HG03558 (cell line): ENCODE measurements around the gene LBX2.
A peak's percentile ranks its signal among the peaks of the same experiment; 100 is the strongest.
"Not testable (repeated sequence)": the region's sequence is repeated elsewhere in the genome, so short reads cannot be mapped to it uniquely, and the experiment has no call there.

Experiments used
- ATAC-seq: cut with Tn5 transposase; IDR thresholded peaks from one replicate; pipeline ENCODE4 v1.9.1; 2021; ENCODE audit warnings: moderate number of reproducible peaks; ENCODE audit not compliant: unreplicated experiment; ENCODE audit errors: extremely low read depth

The LBX2 gene

DNA sequence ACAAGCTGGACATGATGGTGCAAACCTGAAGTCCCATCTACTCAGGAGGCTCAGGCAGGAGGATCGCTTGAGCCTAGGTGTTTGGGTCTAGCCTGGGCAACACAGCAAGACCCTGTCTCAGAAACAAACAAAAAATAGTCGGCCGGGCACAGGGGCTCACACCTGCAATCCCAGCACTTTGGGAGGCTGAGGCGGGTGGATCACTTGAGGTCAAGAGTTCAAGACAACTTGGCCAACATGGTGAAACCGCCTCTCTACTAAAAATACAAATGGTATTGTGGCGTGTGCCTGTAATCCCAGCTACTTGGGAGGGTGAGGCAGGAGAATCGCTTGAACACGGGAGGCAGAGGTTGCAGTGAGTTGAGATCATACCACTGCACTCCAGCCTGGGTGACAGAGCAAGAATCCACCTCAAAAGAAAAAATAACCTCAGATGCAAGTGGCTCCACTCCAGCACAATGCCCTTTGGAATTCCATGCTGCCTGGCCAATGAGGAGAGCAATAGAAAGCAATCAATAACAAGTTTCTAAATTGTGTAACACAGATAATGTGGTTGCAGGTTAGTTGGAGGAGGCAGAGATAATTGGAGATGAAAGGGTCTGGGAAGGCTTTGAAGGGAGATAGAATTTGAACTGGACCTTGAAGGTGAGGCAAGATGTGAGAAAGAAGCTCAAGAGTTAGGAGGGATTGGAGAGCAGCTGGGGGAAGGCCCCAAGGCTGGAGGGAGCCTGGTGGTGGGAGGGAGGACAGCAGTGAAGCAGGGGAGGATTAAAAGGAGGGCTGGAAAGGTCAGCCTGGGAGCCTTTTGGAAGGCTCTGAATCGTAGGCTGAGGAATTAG, 10.5 kb downstream of the LBX2 start:
- no peak for ATAC-seq

DNA sequence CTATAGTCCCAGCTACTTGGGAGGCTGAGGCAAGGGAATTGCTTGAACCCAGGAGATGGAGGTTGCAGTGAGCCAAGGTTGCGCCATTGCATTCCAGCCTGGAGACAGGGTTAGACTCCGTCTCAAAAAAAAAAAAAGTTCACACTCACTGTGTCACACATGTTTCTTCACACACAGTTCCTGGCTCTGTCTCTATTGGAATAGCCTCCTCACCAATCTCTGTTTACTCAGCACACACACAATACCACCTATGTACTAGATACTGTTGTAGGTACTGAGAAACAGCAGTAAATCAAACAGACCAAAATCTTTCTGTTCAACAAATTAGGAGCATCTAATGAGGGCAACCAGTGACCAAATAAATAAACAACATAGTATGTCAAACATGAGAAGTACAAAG, 13.3 kb downstream of the LBX2 start:
- ATAC-seq, result no peak

DNA sequence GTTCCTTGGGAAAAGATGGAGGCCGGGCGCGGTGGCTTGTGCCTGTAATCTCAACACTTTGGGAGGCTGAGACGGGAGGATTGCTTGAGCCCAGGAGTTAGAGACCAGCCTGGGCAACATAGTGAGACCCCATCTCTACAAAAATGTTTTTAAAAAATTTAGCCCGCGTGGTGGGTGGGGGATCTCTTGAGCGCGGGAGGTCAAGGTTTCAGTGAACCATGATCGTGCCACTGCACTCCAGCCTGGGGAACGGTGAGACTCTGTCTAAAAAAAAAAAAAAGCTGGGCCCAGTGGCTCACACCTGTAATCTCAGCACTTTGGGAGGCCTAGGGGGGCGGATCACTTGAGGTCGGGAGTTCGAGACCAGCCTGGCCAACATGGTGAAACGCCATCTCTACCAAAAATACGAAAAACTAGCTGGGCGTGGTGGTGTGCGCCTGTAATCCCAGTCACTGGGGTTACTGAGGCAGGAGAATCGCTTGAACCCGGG, 15.7 kb downstream of the LBX2 start:
- ATAC-seq, result not testable (repeated sequence)

DNA sequence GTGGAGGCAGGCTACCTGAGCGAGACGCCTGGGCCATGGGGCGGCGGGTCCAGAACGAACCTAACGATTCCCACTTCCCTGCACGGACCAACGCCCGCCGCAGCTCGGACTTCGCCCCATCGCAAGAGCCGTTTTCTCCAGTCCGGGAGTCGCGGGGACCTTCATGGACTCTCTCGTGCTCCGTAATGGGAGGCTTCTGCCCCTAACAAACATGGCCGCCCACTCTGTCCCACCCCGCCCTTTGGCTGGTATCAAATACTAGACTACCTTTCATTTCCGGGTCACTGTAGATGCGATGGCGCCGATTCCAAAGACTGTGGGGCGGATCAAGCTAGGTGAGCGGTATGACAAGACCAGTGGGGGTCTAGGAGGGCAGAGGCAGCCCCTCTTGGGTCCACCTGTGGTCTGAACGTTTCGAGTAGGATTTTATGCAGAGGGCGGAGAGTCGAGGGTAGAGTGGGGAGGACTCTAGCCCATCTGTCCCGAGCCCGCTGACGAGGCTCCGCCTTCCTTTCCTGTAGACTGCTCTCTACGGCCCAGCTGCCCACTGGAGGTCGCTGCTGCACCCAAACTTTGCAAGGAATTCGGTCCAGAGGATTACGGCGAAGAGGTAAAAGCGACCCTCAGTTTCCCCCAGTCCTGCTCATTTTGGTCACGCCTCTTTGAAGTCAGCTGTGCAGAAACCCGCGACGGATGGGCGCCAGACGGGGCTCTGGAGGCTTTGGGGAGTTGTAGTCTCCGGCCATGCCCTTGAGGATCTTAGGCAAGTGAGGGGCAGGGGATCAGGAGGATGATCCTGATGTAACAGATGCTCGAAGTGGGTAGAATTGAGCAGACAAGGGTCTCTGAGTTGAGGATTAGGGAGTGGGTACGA, 16.4 kb downstream of the LBX2 start, which contains the start of the genes CCDC142 and TTC31:
CCDC142 (minus strand) TSS at position 198 of the 874 bp plus-strand sequence; CDS start at position 37, 161 bp downstream.
TTC31 (plus strand) TSS at position 281 of the 874 bp plus-strand sequence; CDS start at position 296, 15 bp downstream.
- peak; percentile 56 for ATAC-seq

DNA sequence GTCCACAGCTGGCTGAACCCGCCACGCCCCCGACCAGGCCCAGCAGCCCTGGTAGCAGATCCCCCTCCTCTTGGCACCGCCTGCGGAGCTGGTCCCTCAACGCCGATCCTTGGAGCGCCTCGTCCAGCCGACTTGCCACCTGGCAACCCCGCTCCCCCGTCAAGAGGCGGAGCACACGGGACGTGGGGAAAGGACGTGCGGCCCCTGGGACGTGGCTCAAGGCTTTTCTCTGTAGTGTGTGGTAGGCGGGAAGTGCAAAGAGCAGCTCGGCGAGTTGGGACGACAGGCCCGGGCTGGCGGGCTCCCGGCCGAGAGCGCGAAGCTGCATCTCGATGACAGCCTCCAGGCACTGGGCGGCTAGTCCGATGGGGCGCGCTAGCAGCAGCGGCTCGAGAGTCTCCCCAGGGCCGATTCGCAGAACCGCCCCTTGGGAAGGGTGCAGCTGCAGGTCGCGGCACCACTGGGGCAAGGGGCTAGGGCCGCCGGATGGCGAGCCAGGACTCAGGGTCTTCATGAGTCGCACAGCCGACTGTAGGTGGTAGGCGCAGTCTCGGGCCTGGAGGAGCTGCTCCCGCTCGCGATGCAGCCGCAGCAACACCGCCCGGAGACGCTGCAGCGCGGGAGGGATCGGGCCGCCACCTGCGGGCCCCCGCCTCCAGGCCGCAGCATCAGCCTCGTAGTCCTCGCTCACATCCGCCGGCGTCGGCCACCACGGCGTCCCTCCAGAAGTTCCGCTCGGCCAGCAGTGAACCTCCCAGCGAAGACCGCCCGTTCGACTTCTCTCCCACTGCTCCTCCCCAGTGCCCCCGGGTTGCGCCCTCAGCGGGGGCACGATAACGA, 17.2 kb downstream of the LBX2 start:
- ATAC-seq, result peak; percentile 23

DNA sequence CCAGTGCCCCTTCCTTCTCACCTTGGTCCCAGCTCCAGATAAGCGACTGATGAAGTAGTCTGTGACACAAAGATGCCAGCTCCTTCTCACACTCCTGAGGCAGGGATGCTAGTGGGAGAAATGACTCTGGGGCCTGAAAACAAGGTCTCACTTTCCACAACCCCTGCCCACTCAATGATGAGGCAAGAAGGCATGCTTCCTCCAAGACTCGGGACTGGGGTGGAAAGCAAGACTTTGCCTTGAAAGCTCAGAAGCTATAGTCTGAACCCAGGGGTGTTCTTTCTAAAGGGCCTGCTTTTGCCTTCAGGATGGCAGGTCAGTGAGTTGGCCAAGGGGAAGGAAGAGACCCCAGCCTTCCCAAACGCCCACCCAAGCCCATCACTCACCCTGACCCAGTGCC, 18.0 kb downstream of the LBX2 start:
- ATAC-seq, result no peak

DNA sequence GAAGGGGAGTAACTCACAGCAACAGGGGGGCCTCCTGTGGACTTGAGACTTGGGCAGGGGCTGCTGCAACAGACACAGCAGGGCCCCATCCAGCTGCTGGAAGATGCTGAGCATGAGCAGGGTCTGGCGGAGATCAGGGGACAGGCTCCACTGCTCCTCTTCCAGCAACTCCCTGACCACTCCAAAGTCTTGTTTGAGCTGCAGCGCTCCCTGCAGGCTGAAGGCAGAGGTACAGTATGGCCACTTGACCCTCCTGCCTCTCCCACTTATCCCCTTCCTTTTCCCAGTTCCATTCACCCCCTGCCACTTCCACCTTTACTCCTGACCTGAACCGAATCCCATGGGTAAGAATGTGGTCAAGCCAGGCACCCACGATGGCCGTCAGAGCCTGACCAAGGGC, 24.5 kb downstream of the LBX2 start:
- no peak for ATAC-seq

DNA sequence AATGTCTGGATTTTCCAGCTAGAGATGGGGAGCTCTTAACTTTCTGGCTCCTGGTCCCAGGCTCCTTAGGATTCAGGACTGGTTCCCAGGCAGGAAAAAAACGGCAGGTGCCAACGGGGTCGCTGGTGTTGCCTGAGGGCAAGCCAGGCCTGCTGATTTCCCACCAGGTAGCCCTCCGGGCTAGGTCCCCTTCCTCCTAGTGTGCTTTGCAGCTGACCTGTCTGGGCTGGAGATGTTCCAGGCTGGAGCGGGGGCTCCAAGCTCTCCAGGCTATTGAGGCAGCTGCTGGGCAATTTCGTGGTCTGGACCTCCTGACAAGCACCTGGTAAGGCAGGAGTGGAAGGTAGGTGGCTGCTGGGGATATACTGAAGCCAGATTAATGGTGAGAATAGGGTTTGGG, 24.9 kb downstream of the LBX2 start:
- ATAC-seq, result no peak

DNA sequence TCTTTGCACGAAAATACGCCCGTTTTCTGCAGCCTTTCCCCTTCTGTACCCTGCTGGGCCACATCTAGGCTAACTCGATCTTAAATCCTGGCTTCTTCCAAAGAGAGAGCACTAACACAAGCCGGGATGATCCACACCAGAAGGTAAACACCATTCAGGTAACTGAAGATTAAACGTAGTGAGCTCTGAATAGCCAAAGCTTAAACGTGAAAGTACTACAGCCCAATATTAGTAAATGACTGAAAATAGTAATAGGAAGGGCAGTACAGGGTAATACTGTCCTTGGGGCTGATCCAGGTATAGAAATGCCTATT, 26.5 kb downstream of the LBX2 start:
- ATAC-seq, result no peak

DNA sequence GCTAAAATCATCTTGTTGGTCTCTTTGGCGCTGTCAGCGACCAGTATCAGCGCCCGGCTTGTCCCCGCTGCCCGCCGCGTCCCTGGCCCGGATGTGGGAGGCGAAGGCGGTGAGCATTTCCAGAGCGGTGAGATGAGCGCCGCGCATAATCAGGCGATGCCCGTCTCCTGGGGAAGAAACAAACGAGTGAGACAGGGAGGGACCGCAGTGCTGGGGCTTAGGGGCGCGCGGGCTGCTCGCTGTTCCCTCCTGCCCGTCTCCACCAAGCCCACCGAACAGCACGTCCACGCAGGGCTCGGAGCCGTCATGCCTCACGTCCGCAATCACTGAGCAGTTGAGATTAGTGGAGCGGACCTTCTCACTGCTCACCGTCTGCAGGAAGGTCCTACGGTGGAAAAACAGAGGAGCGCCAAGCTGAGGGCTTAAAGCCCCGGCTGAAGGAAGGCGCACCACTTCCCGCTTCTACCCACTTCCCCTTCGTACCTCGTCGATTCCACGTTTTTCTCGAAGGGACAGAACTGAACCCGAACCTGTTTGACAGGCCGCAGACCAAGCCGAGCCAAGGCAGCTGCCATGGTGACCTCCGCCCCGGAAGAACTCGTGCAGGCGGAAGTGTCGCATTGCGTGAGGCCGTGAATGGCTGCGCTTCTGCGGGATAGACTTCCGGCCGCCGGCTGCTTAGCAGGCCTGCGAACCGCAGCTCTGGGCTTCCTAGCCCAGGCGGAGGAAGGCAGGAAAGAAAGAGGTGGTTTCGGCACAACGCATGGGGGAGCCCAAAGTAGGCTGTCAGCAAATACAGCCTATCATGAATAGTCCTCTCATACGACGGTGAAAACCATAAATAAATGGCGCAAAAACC, 27.1 kb downstream of the LBX2 start, which contains the start of gene MRPL53:
MRPL53 (minus strand) TSS at position 595 of the 859 bp plus-strand sequence; CDS start at position 575, 20 bp downstream.
- ATAC-seq, result peak; percentile 57

DNA sequence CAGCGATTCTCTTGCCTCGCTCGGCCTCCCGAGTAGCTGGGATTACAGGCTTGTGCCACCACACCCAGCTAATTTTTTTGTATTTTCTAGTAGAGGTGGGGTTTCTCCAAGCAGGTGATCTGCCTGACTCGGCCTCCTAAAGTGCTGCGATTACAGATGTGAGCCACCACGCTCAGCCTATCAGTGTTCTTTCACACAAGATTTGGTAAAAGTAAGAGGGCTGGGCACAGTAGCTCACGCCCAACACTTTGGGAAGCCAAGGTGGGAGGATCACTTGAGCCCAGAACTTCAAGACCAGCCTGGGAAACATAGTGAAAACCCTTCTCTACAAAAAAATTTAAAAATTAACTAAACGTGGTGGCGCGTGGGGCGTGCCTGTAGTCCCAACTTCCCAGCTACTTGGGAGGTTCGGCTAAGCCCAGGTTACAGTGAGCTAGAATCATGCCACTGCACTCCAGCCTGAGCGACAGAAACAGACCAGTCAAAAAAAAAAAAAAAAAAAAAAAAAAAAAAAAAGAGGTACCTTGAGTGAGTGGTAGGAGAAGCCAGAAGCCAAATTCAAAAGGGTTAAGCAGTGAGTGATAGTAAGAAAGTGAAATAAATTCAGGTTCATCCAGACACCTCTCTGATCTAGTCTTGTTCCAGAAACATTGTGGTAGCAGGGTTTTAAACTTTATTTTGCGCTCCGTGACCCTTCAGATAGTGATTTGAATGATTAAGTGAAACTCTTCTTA, 27.9 kb downstream of the LBX2 start:
- ATAC-seq, result no peak

DNA sequence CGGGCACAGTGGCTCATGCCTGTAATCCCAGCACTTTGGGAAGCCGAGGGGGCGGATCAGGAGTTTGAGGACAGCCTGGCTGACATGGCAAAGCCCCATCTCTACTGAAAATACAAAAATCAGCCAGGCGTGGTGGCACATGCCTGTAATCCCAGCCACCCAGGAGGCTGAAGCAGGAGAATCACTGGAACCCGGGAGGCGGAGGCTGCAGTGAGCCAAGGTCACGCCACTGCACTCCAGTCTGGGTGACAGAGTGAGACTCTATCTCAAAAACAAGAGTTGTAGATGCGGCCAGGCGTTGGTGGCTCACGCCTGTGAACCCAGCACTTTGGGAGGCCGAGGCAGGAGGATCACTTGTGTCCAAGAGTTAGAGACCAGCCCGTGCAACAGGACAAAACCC, 28.7 kb downstream of the LBX2 start:
- ATAC-seq, result not testable (repeated sequence)

DNA sequence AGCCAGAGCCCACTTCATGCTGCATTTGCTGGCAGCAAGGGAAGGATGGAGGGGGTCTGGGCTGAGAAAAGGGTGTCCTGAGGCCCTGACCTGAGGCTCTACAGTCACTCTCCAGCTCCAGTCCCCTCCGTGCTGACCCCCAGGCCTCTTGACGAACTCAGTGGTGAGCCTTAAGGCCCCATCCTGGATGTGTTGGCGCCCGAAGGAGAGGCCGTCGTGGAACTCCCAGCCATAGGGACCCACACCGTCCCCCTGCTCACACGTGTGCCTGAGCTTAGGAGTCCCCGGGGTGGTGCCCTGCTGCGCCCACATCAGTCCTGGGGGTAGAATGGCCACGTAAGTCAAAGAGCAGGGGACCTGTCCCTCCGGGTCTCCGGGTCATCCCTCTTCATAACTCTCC, 35.0 kb downstream of the LBX2 start:
- ATAC-seq, result no peak

DNA sequence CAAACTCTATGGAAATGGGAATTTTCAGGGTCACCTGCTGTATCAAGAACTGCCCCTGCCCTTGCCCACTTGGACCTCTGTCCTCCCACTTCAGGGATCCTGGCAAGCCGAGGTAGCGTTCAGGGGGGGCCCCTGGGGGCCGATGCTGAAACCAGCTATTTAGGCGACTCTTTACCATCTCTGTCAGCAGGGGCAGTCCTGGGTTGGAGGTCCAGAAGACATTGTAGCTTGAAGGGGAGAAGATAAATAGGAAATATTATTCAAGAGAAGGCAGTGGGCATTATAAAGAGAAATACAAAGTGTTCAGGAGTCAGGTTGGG, 36.7 kb downstream of the LBX2 start:
- no peak for ATAC-seq

DNA sequence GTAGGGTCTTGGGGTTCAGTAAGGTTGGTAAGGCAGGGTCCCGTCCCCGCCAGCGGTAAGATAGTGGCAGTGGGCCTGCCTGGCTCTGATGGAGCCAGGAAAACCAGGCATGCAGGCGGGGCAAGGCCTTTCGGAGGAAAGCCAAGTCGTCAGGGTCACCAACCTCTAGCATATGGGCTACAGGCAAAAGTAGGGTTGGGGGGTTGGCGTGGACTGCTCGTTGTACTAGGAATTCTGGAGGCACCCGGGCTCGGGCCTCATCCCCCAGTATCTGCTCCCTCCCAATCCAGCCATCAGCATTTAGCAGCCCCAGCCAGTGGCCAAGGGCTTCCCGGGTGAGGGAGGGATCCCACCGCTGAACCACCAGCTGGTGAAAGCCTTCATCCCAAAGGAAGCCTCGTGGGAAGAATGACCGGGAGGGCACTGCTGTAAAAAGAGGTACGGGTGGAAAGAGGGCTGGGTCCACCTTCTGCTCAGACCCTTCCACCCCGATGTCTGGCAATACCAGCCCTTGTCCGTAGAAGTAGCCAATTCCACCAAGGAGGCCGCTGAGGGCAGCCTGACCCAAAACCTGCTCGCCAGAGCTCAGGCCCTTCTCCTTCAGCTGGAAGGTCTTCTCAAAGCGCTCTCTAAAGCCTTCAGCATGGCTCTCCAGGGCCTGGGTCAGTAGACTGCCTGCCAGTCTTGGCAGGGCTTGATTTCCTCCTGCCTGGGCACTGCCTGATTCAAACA, 37.2 kb downstream of the LBX2 start:
- ATAC-seq, result no peak

DNA sequence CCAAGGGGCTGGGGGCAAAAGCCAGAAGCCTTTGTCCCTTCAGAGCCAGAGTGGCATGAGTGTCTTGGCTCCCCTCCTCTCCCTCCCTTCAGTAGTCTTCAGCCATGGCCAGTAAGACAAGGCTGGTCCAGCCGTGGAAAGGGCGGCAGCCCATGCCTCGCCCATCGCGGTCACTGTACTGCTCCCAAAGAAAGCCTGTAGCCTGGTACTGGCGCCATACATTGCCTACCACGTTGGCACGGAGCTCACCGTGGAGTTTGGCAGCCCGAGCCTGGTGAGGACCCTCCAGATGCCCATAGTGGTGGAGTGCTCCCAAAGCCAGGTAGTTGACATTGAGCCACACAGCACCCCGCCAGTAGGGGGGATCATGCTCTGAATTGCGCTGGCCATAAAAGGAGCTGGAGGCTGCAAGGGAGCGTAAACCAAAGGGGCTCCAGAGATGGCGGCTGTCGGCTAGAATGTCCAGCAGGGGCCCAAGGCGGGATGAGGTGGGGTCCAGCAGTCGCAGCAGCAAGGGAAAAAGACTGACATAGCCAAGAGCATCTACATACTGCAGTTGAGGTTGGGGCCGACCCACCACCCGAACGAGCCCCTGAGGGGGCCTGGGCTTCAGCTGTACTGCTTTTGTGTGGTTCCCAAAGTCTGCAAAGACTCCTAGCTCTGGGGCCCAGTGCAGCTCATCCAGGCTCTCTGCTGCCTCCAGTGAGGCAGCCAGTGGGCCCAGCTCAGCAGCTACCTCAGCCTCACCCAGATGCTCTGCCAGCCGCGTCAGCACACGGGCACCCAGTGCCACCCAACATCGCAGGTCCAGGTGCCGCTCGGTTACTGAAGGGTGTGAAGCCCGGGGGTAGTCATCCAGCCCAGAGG, 38.0 kb downstream of the LBX2 start:
- no peak for ATAC-seq

DNA sequence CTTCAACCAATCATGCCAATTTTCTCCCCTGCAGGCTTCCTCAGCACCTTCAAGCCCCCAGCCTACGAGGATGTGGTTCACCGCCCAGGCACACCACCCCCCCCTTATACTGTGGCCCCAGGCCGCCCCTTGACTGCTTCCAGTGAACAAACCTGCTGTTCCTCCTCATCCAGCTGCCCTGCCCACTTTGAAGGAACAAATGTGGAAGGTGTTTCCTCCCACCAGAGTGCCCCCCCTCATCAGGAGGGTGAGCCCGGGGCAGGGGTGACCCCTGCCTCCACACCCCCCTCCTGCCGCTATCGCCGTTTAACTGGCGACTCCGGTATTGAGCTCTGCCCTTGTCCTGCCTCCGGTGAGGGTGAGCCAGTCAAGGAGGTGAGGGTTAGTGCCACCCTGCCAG, 39.2 kb downstream of the LBX2 start:
- not testable (repeated sequence) for ATAC-seq
